GM21529 (cell line): ENCODE measurements around the gene ARMH2.

Experiments used
- ATAC-seq: cut with Tn5 transposase; IDR thresholded peaks from one replicate; pipeline ENCODE4 v1.9.1; 2021; ENCODE audit not compliant: unreplicated experiment

The ARMH2 gene

DNA sequence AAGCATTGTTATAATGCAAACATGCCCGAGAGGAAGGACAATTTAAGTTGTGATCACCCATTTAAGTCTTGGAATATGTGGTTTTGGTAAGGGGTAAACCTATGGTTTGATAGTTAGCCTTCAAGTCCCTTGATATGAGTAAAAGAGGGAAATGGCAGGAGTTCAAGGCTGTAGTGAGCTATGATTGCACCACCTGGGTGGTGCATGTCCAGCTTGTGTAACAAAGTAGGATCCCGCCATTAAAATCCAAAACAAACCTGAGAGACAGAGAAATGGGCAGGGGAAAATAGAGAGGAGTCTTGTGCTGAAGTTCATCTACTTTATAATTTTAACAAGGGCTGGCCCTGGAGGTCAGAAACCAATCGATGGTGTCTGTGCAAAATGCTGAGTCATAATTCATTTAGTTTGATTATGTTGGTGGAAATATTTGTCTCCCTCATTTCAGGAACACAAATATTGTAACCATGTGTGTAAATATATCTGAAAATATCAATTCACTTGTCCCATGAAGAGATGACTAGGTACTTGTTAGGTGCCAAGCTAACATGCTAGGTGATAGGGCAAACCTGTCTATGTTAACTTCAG, 23.2 kb upstream of the ARMH2 start:
- ATAC-seq, result no peak

DNA sequence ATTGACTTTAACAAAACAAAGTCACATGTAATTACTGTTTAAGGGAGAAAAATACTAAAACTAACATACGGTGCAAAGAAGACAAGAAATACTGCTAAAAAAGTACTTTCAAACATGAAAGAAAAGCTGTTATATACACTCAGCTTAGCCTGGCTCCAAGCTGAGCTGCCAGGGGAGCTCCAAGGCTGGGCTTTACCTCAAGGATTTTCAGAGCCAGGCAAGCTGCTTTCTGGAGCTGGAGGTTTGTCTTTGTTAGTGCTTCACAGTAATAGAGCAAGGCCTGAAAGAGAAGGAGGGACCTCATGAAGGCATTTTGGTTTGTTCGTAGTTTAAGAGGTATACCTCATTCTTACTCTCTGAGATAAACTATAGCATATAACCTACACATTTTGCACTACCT, 19.6 kb upstream of the ARMH2 start:
- no peak for ATAC-seq

DNA sequence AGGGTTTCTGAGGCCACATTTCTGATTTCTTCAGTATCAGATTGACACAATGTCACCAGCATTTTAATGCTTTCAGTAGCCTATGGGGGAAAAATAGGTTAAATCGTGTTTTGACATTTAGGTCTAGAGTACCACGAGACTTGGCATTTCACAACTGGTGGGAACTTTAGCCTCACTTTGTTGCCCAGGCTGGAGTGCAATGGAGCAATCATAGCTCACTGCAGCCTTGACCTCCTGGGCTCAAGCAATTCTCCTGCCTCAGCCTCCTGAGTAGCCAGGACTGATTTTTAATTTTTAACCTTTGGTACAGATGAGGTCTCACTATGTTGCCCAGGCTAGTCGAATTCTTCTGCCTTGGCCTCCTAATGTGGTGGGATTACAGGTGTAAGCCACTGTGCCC, 11.0 kb upstream of the ARMH2 start:
- no peak for ATAC-seq

DNA sequence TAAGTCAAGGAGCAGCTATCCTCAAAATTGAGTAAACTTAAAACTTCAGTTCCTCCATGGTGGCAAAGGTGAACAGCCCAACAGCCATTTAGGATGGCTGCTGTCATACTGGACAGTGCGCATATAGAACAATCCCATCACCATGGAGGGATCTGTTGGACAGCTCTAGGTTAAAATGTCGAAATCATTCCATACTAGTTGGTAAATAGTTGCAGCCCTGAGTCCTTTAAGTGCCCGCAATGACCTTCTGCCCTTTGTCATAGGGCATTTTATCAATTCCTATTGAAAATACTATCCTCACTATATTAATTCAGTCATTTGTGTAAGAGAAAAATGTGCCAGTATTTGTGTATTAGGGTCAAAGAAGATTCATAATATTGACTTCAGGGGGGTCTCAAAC, 8.9 kb upstream of the ARMH2 start:
- ATAC-seq, result no peak

DNA sequence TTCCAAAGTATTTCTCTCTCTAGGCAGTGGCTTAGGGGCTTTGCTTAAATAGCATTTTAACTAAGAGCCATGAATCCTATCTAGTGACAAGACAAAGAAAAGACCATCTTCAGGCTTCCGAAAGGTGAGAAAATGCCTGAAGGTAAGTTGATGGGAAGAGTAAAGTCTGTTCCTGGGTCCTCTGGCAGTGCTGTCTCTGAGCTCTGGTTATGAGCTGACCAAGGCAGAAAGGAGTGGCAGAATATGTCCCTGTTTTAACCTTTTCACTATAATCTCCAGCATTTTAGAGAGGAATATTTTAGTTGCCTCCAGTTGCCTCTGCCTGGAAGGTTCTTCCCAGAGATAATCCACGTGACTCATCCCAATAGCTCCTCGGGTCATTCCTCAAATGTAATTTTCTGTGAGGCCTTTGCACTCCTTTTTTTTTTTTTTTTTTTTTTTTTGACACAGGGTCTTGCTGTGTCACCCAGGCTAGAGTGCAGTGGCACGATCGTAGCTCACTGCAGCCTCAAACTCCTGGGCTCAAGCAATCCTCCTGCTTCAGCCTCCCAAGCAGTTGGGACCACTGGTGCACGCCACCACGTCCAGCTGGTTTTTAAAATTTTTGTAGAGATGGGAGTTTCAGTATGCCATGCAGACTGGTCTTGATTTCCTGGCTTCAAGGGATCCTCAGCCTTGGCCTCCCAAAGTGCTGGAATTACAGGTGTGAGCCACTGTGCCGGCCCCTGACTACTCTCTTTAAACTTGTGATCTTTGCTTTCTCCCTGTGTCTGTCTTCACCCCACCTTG, 3.7 kb upstream of the ARMH2 start:
- ATAC-seq, result no peak

DNA sequence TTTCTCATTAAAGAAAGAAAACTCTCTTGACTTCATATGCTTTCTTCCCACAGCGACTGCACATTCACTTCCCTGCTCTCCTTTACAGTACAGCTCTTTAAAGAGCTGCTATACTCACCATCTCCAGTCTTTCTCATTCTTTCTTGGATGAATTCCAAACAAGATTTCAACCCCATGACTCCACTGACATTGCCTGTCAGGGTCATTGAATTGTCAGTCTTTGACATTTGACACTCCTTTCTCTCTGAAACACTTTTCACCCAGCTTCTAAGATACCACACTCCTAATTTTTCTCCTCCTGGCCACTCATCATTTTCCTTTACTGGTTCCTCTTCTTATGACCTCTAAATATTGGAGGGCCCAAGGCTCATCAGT, 811 bp upstream of the ARMH2 start:
- no peak for ATAC-seq

DNA sequence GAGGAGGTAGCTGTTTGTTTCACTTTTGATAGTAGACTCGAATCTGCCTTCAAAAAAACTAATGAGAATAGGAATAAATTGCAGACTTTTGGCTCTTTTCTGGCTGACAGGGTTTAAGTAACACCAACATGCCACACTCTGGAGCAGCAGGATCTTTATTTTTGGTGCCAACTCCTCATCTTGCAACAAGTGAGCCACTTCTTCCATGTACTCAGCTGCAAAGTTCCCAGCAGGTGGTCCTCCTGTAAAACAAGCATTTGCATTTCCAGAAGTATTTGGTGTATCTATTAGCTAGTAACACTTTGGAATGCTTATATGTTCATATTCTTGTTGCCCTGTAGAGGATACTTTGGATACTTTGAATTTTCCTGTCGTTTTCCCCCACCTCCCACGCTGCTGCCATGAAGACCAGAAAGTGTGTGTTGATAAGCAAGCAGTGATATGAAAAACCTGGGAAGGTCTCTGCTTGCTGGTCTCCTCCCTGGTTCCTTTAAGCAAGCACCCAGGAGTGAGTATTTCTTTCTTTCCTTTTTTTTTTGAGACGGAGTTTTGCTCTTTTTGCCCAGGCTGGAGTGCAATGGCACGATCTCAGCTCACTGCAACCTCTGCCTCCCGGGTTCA, 1.0 kb downstream of the ARMH2 start:
- ATAC-seq, result no peak

DNA sequence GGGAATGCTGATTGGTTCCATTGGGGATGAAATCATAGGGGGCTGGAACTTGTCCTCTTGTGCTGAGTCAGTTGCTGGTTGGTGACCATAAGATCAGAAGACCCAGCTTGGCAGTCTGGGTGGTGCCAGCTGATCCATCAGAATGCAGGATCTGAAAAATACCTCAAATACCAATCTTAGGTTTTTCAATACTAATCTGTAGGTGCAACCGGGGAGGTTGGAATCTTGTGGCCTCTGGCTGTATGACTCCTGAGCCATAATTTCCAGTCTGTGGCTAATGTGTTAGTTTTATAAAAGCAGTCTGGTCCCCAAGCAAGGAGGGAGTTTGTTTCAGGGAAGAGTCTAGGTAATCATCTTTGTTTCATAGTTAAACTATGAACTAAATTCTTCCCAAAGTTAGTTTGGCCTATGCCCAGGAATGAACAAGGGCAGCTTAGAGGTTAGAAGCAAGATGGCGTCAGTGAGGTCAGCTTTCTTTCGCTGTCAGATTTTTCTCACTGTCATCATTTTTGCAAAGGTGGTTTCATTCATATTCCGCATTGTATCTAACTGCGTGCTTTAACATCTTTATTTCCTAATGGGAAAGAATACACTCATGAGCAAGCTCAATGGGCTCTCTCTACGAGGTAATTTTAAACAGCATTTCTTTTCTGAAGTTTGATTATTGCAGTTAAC, 2.0 kb downstream of the ARMH2 start:
- no peak for ATAC-seq

DNA sequence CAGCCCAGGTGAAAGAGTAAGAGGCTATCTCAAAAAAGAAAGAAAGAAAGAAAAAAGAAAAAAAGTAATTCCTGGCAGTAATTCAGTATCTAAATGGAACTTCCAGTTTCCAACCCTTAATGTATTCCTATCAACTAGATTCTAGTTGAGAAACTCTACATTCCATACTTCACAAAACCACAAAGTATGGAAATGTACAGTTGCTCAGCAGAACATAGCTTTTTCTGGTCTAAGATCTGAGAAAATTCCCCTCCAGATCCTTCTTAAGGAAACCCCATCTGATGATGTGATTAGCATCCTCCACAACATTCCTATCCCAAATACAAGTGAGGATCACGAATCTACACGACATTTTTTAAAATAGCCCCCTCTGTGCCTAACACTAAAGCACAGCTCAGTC, 3.6 kb downstream of the ARMH2 start:
- ATAC-seq, result no peak

DNA sequence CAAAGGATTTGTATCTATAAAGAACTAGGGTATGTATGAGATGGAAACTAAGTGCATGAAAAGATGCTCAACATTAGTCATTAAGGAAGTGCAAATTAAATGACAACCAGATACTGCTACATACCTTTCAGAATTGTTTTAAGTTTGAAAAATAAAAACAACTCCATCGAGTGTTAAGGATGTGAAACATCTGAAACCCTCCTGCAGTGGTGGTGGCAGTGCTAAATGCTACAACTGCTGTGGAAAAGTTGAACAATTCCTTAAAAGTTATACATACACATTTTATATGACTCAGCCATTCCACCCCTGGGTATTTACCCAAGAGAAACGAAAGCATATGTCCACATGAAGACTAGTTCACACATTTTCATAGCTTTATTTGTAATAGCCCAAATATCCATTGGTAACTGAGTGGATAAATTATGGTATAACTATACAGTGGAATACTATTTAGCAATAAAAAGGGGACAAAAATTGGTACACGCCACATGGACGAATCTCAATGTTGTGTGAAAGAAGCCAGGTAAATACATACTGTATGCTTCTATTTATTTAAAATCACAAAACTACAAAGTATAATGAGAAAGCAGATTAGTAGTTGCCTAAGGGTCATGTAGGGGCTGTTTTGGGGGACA, 10.6 kb downstream of the ARMH2 start:
- no peak for ATAC-seq

DNA sequence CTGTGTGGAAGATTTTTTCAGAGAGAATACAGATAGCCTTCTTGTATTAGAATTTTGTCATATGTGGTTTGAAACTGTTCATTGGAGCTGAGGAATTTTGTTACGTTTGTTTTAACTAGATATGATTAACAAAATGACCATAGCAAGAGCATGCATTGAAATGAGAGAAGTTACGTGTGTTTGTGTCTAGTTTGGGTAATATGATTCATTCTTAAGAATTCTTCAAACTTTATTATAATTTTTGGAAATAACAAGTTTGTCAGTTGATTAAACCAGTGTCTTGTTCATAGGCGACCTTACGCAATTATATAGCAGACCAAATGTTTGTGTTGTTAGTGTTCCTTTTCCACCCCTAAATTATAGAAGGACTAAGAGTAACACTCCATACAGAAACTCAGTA, 18.5 kb downstream of the ARMH2 start:
- ATAC-seq, result no peak

DNA sequence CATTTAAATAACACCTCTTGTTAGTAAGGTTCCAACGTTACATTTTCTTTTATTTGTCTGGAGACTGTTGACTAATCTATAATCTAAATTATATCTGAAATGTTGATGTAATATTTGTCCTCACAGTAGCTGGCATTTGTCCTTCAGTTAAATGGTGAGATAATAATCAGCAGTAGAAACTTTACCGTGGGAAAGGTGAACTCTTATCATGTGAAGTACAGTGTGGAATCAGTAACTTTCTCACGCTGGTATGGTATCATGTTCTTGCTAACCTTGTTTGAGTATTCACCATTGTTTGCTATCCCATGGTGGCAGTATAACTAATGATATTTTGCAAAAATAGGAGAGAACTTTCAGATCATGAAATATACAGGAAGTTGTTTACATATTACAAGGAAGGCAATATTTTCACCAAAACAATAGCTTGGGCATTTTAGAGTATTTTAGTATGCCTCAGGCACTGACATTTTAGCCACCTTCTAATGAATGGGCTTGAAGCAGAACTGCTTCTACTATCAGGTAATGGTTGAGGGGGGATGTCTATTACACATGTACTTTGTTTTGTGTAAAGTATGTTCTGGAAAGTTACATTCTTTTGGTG, 19.2 kb downstream of the ARMH2 start:
- ATAC-seq, result no peak

DNA sequence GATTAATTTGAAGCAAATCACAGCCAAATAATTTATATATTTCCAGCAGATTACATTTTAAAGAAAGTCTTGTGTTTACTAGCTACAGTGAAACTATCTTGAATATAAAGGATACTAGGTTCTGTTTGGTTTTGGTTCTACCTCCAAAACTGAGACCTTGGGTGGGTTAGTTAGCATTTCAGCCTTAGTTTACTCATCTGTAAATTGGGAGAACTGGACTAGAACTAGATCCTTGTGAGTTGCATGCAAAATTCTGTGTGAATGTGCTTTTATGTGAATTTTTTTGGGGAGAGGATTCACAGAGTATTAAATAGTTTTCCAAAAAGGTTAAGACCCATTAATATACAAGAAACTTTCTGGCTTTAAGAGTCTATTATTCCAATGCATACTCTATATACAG, 19.8 kb downstream of the ARMH2 start:
- no peak for ATAC-seq

DNA sequence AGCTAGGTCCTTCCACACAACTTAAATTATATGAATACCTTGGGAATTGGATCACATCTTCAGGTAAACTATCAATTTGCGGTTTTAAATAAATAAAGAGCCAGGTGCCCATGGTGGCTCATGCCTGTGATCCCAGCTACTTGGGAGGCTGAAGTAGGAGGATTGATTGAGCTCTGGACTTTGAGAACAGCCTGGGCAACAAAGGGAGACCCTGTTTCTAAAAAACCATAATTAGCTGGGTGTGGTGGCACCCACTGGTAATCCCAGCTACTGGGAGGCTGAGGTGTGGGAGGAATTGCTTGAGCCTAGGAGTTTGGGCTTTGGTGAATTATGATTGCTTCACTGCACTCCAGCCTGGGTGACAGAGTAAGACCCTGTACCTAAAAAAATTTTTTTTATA, 20.6 kb downstream of the ARMH2 start:
- ATAC-seq, result no peak

DNA sequence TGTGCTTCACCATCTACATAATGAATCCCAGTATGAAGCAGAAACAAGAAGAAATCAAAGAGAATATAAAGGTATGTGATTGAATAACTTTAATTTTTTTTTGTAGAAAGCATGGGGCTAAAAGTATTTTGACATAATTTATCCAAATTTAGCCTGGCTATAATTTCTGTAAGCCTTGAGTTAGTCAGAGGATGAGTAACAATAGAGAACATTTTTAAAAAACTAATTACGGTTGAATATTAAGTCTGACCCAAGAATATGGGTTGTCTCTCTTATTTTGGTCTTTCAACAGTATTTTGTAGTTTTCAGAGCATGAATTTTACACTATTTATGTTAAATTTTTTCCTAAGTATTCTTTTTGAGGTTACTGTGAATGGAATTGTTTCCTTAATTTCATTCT, 21.5 kb downstream of the ARMH2 start:
- no peak for ATAC-seq

DNA sequence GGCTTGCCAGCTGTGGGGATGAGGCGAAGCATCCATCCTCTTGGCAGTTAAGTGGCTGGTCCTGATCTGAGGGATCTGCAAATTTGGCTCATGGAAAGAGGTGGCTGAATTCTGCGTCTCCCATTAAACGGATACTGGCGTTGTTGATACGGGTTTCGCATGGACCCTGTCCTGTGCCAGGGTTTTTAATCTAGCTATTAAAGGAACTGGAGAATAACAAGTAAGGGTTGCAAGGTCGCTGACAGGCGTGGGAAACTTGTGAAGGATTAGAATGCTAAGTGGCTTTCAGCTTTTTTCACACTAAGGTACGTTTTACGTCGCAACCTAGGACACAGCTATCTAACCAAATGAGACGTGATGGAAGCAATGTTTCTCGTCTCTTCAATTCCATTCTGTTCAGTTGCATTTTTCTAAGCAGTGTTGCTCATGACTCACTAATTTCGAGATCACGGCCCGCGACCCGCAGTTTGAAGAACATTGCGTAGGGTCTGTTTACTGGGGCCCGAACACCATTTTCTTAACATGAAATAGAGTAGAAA, 23.1 kb downstream of the ARMH2 start:
- ATAC-seq, result peak; percentile 6

DNA sequence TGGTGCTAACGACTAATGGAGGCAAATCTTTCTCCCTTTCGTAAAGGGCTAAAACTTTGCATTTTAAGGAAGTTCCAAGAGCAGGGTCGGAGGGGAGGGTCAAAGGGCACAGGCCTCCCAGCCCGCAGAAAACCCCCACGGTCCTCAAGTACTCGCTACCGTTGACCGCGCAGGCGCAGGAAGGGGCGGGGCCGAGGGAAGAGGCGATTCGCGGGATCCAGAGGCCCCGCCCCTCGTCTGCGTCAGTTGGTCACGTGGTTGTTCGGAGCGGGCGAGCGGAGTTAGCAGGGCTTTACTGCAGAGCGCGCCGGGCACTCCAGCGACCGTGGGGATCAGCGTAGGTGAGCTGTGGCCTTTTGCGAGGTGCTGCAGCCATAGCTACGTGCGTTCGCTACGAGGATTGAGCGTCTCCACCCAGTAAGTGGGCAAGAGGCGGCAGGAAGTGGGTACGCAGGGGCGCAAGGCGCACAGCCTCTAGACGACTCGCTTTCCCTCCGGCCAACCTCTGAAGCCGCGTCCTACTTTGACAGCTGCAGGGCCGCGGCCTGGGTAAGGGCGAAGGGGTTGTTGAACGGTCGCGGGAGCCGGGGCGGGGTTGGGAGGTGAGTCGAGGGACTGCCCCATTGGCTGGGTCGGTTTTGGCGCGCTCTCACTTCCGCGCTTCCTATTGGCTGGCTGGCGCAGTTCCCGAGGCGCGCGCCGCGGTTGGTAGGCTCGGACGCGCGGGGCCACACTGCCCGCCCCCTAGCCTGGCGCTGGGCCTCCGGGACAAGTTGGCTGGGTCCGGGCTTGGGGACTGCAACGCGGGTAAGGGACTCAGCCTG, 23.8 kb downstream of the ARMH2 start, which contains the start of gene GMNN:
TSS of gene GMNN (plus strand) at position 242 of the 824 bp plus-strand sequence. CDS start 2,310 bp downstream, outside the sequence.
- ATAC-seq, result peak; percentile 88

DNA sequence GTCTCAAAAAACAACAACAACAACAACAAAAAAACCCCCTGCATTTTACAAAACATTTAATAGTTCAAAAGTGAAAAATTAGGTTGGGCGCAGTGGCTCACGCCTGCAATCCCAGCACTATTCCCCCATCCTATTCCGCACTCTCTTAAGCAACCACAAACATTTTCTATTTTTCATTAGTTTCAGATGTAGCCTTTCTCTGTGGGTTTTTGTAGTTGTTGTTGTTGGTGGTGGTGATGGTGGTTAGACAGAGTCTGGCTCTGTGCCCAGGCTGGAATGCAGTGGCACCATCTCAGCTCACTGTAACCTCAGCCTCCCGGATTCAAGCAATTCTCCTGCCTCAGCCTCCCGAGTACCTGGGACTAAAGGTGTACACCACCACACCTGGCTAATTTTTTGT, 30.4 kb downstream of the ARMH2 start:
- no peak for ATAC-seq

DNA sequence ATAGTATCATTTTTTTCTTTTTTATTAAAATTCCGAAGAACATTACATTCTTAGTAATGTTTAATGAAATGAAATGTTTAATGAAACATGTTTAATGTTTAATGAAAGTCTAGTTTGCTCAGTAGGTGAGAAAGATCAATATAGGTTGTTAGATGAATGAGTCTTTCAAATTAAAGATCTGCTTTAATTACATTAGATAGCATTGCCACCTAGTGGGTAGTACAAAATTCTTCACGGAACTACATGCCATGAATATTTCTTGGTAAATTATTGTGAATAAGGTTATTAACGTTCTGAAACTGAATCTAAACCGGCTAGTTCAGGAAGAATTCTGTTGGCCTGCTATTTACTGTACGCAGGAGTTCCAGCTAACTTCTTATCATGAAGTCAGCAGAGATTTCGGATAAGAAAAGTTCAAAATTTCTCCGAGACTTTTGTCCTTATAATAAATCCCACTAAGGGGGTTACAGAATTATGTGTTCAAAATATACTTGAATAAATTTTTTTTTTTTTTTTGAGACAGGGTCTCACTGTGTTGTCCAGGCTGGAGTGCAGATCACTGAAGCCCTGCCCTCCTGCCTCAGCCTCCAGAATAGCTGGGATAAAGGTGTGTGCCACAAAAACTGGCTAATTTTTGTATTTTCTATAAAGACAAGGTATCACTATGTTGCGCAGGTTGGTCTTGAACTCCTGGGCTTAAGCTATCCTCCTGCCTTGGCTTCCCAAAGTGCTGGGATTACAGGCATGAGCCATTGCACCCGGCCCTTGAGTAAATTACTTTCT, 31.8 kb downstream of the ARMH2 start:
- ATAC-seq, result no peak
